HG03095 (cell line): Measurements from ENCODE around the gene STXBP5L.
"Not testable (repeated sequence)": the region's sequence is repeated elsewhere in the genome, so short reads cannot be mapped to it uniquely, and the experiment has no call there.

Experiments
- ATAC-seq: cut with Tn5 transposase; IDR thresholded peaks from one replicate; pipeline ENCODE4 v1.9.1; 2021; ENCODE audit warnings: moderate library complexity; ENCODE audit not compliant: unreplicated experiment

The STXBP5L gene

GRCh38 chr3:121418182-121418581, 510.2 kb downstream of the STXBP5L start:
- no peak for ATAC-seq

GRCh38 chr3:121424549-121424948, 516.5 kb downstream of the STXBP5L start:
- no peak for ATAC-seq

- ATAC-seq: no peak
These were observed 522.7 kb downstream of the STXBP5L start for GRCh38 chr3:121430664-121431215.

GRCh38 chr3:121431726-121432517, 523.9 kb downstream of the STXBP5L start:
- peak; percentile 94 for ATAC-seq

GRCh38 chr3:121436074-121436473, 528.1 kb downstream of the STXBP5L start:
- ATAC-seq: no peak

GRCh38 chr3:121436641-121437040, 528.6 kb downstream of the STXBP5L start:
- no peak for ATAC-seq

- no peak for ATAC-seq
These were observed 535.5 kb downstream of the STXBP5L start for GRCh38 chr3:121443456-121443855.

- not testable (repeated sequence) for ATAC-seq
These were observed 543.7 kb downstream of the STXBP5L start for GRCh38 chr3:121451752-121452151.

- ATAC-seq: no peak
These were observed 554.6 kb downstream of the STXBP5L start for GRCh38 chr3:121462565-121462964.

- ATAC-seq: no peak
These were observed 555.7 kb downstream of the STXBP5L start for GRCh38 chr3:121463745-121464144.

GRCh38 chr3:121467085-121467484, 559.1 kb downstream of the STXBP5L start:
- ATAC-seq: no peak

- no peak for ATAC-seq
These were observed 565.0 kb downstream of the STXBP5L start for GRCh38 chr3:121473001-121473400.
